H9 (cell line): ENCODE results near the gene TRABD. TPM values are rescaled to one million over a fixed set of nuclear protein-coding genes. Genes with fewer than 3 reads are reported as not detected.
"Not testable (repeated sequence)": the region's sequence is repeated elsewhere in the genome, so short reads cannot be mapped to it uniquely, and the experiment has no call there.

ENCODE experiments used
- DNase-seq: peaks from one replicate; pipeline ENCODE4 v3.0.0-alpha.2; 2017
- H2AFZ ChIP-seq: one replicate; pipeline ENCODE4 v1.6.1; 2013; ENCODE audit warnings: mild to moderate bottlenecking, low read length, control low read depth, moderate library complexity
- H2AK5ac ChIP-seq: 2 replicates; pipeline ENCODE4 v1.6.1; 2013; ENCODE audit warnings: low read length, control low read depth, mixed read lengths; ENCODE audit not compliant: insufficient read length
- H2BK120ac ChIP-seq: one replicate; pipeline ENCODE4 v1.6.1; 2013; ENCODE audit warnings: low read depth, mild to moderate bottlenecking, low read length, control low read depth, inconsistent platforms; ENCODE audit not compliant: poor library complexity, severe bottlenecking
- H2BK12ac ChIP-seq: 2 replicates; pipeline ENCODE4 v1.6.1; 2013; ENCODE audit warnings: low read length, control low read depth, mixed read lengths, low read depth; ENCODE audit not compliant: insufficient read length
- H2BK15ac ChIP-seq: 2 replicates; pipeline ENCODE4 v1.6.1; 2013; ENCODE audit warnings: low read depth, low read length, control low read depth
- H2BK20ac ChIP-seq: one replicate; pipeline ENCODE4 v1.6.1; 2013; ENCODE audit warnings: low read depth, mild to moderate bottlenecking, low read length, control low read depth, inconsistent platforms; ENCODE audit not compliant: poor library complexity, severe bottlenecking
- H2BK5ac ChIP-seq: 2 replicates; pipeline ENCODE4 v1.6.1; 2013; ENCODE audit warnings: low read length, control low read depth, mixed read lengths; ENCODE audit not compliant: insufficient read length
- H3K14ac ChIP-seq: 2 replicates; pipeline ENCODE4 v1.6.1; 2013; ENCODE audit warnings: low read length, control low read depth; ENCODE audit not compliant: insufficient read depth
- H3K18ac ChIP-seq: 2 replicates; pipeline ENCODE4 v1.6.1; 2013; ENCODE audit warnings: low read depth, mild to moderate bottlenecking, mixed read lengths, low read length, control low read depth; ENCODE audit not compliant: insufficient read length
- H3K23ac ChIP-seq: 2 replicates; pipeline ENCODE4 v1.6.1; 2013; ENCODE audit warnings: low read length, control low read depth, mixed read lengths, low read depth; ENCODE audit not compliant: insufficient read length
- H3K23me2 ChIP-seq: 2 replicates; pipeline ENCODE4 v1.6.1; 2013; ENCODE audit warnings: low read depth, mild to moderate bottlenecking, mixed read lengths, low read length, control low read depth; ENCODE audit not compliant: insufficient read length, poor library complexity, severe bottlenecking
- H3K27ac ChIP-seq: 2 replicates; pipeline ENCODE4 v1.5.1; 2013; ENCODE audit warnings: low read length, control low read depth, mixed read lengths, low read depth; ENCODE audit not compliant: insufficient read length
- H3K27me3 ChIP-seq: 2 replicates; pipeline ENCODE4 v1.6.1; 2013; ENCODE audit warnings: low read length, control low read depth, inconsistent platforms; ENCODE audit not compliant: insufficient read depth
- H3K4ac ChIP-seq: 2 replicates; pipeline ENCODE4 v1.6.1; 2013; ENCODE audit warnings: low read depth, mild to moderate bottlenecking, control low read depth, inconsistent platforms, low read length, moderate library complexity
- H3K4me1 ChIP-seq: 2 replicates; pipeline ENCODE4 v1.6.1; 2013; ENCODE audit warnings: low read length, control low read depth, inconsistent platforms; ENCODE audit not compliant: insufficient read depth
- H3K4me2 ChIP-seq: 2 replicates; pipeline ENCODE4 v1.6.1; 2013; ENCODE audit warnings: low read length, control low read depth, mixed read lengths; ENCODE audit not compliant: insufficient read length, insufficient read depth
- H3K56ac ChIP-seq: 2 replicates; pipeline ENCODE4 v1.6.1; 2013; ENCODE audit warnings: low read depth, mild to moderate bottlenecking, mixed read lengths, low read length, control low read depth; ENCODE audit not compliant: insufficient read length
- H3K79me1 ChIP-seq: 2 replicates; pipeline ENCODE4 v1.6.1; 2013; ENCODE audit warnings: low read depth, mild to moderate bottlenecking, moderate library complexity, low read length, control low read depth, inconsistent platforms; ENCODE audit not compliant: insufficient read depth, poor library complexity, severe bottlenecking
- H3K79me2 ChIP-seq: 2 replicates; pipeline ENCODE4 v1.6.1; 2013; ENCODE audit warnings: low read length, control low read depth, inconsistent platforms; ENCODE audit not compliant: insufficient read depth
- H3K9ac ChIP-seq: 2 replicates; pipeline ENCODE4 v1.6.1; 2013; ENCODE audit warnings: low read length, control low read depth, mixed read lengths; ENCODE audit not compliant: insufficient read length; ENCODE audit errors: extremely low read depth
- H3K9me3 ChIP-seq: one replicate; pipeline ENCODE4 v1.6.1; 2013; ENCODE audit warnings: low read depth, low read length, inconsistent platforms; ENCODE audit not compliant: control insufficient read depth
- H3T11ph ChIP-seq: one replicate; pipeline ENCODE4 v1.6.1; 2013; ENCODE audit warnings: mild to moderate bottlenecking, low read length, control low read depth, inconsistent platforms
- H4K20me1 ChIP-seq: one replicate; pipeline ENCODE4 v1.6.1; 2013; ENCODE audit not compliant: control insufficient read depth, insufficient read length, insufficient read depth
- H4K5ac ChIP-seq: 2 replicates; pipeline ENCODE4 v1.6.1; 2013; ENCODE audit warnings: low read depth, mild to moderate bottlenecking, mixed read lengths, low read length, control low read depth; ENCODE audit not compliant: insufficient read length
- H4K8ac ChIP-seq: replicated peaks from 2 replicates; pipeline ENCODE4 v1.6.1; 2013; ENCODE audit warnings: low read length, control low read depth, mixed read lengths, low read depth; ENCODE audit not compliant: insufficient read length
- H4K91ac ChIP-seq: 2 replicates; pipeline ENCODE4 v1.6.1; 2013; ENCODE audit warnings: low read depth, mild to moderate bottlenecking, moderate library complexity, mixed read lengths, low read length, control low read depth; ENCODE audit not compliant: insufficient read length
- H3K27ac Mint-ChIP-seq, 3 experiments: 2 replicates in 2 of 3; 3 replicates in 1 of 3; pipeline ENCODE4 v1.8.0; 2020 to 2021; ENCODE audit warnings: mixed read lengths in 3 of 3, mild to moderate bottlenecking in 1 of 3, moderate library complexity in 1 of 3
- H3K27me3 Mint-ChIP-seq: 2 replicates; pipeline ENCODE4 v1.8.0; 2021; ENCODE audit warnings: low read depth, mild to moderate bottlenecking, moderate library complexity, mixed read lengths
- H3K36me3 Mint-ChIP-seq, 3 experiments: 2 replicates in 2 of 3; 3 replicates in 1 of 3; pipeline ENCODE4 v1.8.0; 2020 to 2021; ENCODE audit warnings: low read depth in 3 of 3, mixed read lengths in 3 of 3; ENCODE audit not compliant: insufficient read depth in 1 of 3
- H3K4me1 Mint-ChIP-seq, 2 experiments: 2 replicates each; pipeline ENCODE4 v1.8.0; 2020; ENCODE audit warnings: mixed read lengths in 2 of 2
- H3K4me3 Mint-ChIP-seq, 2 experiments: 2 replicates in 1 of 2; 3 replicates in 1 of 2; pipeline ENCODE4 v1.8.0; 2020 to 2021; ENCODE audit warnings: mild to moderate bottlenecking in 2 of 2, mixed read lengths in 2 of 2, moderate library complexity in 1 of 2
- H3K9me3 Mint-ChIP-seq, 2 experiments: 2 replicates in 1 of 2; 3 replicates in 1 of 2; pipeline ENCODE4 v1.8.0; 2020; ENCODE audit warnings: mild to moderate bottlenecking in 2 of 2, mixed read lengths in 2 of 2, moderate library complexity in 1 of 2
- WGBS: extraction: QIAGEN DNeasy Blood & Tissue Kit; methylation state at CpG from one replicate; pipeline ENCODE4 v1.1.7; 2013; ENCODE audit warnings: missing lambda C conversion rate, low lambda C conversion rate, mixed read lengths; ENCODE audit not compliant: insufficient read length; ENCODE audit errors: extremely low coverage; 5-methylcytosine and 5-hydroxymethylcytosine counted together
- total RNA-seq: library from RNA; stranded (reverse); gene quantifications from 2 replicates; pipeline ENCODE4 v1.2.1, GENCODE V29; 2021
- TF ChIP-seq, protein P1 (sequence below): fragments of 200-600 bp; sonication (generic); conservative IDR thresholded peaks from 3 replicates; pipeline ENCODE4 v1.8.0; 2021; ENCODE audit warnings: antibody characterized with exemption, mild to moderate bottlenecking

TRABD gene
- total RNA-seq, 1 experiment from 2014 or later, result 47.8 TPM

GRCh38 chr22:50167689-50168489, 17.8 kb upstream of the TRABD start:
- peaks cover 4 to 10% of the 10 kb centered on the region in 2 experiments for H3K4me1 Mint-ChIP-seq
- H2BK15ac ChIP-seq, result no peak overlapping the region
- no peak overlapping the region for H2BK12ac ChIP-seq
- no peak overlapping the region for H2BK5ac ChIP-seq
- no peak overlapping the region for H3K23ac ChIP-seq
- no peaks in the 10 kb centered on the region for H3K4me1 ChIP-seq
- no peak overlapping the region for H3K56ac ChIP-seq
- no peaks in the 10 kb centered on the region for H3K79me2 ChIP-seq
- no peak overlapping the region for H3K9ac ChIP-seq
- no peaks in the 10 kb centered on the region for H3K9me3 ChIP-seq
- no peak overlapping the region for H3T11ph ChIP-seq
- H3K14ac ChIP-seq, result no peak overlapping the region
- H3K23me2 ChIP-seq, result peaks cover 5% of the 10 kb centered on the region
- no peak overlapping the region for H3K27ac ChIP-seq
- H3K36me3 Mint-ChIP-seq, result peaks cover 0 to 2% (median 0%) of the 10 kb centered on the region in 3 experiments; a peak in 2 of 7 replicates
- H3K18ac ChIP-seq, result no peak overlapping the region
- H3K4me3 Mint-ChIP-seq, result peak overlapping the region; percentile 28 to 34; a peak in 3 of 5 replicates
- no peaks in the 10 kb centered on the region for H4K20me1 ChIP-seq
- H3K79me1 ChIP-seq, result no peaks in the 10 kb centered on the region
- DNase-seq, result no peak
- TF ChIP-seq, protein P1, sequence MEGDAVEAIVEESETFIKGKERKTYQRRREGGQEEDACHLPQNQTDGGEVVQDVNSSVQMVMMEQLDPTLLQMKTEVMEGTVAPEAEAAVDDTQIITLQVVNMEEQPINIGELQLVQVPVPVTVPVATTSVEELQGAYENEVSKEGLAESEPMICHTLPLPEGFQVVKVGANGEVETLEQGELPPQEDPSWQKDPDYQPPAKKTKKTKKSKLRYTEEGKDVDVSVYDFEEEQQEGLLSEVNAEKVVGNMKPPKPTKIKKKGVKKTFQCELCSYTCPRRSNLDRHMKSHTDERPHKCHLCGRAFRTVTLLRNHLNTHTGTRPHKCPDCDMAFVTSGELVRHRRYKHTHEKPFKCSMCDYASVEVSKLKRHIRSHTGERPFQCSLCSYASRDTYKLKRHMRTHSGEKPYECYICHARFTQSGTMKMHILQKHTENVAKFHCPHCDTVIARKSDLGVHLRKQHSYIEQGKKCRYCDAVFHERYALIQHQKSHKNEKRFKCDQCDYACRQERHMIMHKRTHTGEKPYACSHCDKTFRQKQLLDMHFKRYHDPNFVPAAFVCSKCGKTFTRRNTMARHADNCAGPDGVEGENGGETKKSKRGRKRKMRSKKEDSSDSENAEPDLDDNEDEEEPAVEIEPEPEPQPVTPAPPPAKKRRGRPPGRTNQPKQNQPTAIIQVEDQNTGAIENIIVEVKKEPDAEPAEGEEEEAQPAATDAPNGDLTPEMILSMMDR, result no peak
- H4K5ac ChIP-seq, result no peak overlapping the region
- peaks cover 49% of the 10 kb centered on the region for H3K27me3 Mint-ChIP-seq
- no peak overlapping the region for H3K4me2 ChIP-seq
- no peak overlapping the region for H4K91ac ChIP-seq
- no peaks in the 10 kb centered on the region; a peak in 1 of 5 replicates for H3K9me3 Mint-ChIP-seq
- H2AFZ ChIP-seq, result no peak overlapping the region
- no CpG with 5 or more reads among the region's 11 CpGs for WGBS
- no peak overlapping the region for H2BK20ac ChIP-seq
- H3K4ac ChIP-seq, result no peak overlapping the region
- no peak overlapping the region for H2AK5ac ChIP-seq
- peaks cover 3% of the 10 kb centered on the region; the same call in 1 of the 2 replicates for H3K27me3 ChIP-seq
- H3K27ac Mint-ChIP-seq, result no peak overlapping the region; a peak in 1 of 7 replicates
- no peak overlapping the region for H2BK120ac ChIP-seq
- H4K8ac ChIP-seq, result no peak overlapping the region

- not testable (repeated sequence) for H3K4me2 ChIP-seq, H4K5ac ChIP-seq, H3K27ac Mint-ChIP-seq, DNase-seq, H3K36me3 Mint-ChIP-seq, H3K23ac ChIP-seq, H3K9me3 Mint-ChIP-seq, H2AFZ ChIP-seq, H3K14ac ChIP-seq, H3K9ac ChIP-seq, H4K91ac ChIP-seq, H2BK12ac ChIP-seq, H3K4me1 ChIP-seq, H2BK20ac ChIP-seq, H3K4ac ChIP-seq, H3K18ac ChIP-seq, H3K79me1 ChIP-seq, H3K4me1 Mint-ChIP-seq, H3K79me2 ChIP-seq, H4K8ac ChIP-seq, H2AK5ac ChIP-seq, H4K20me1 ChIP-seq, H2BK120ac ChIP-seq, H2BK5ac ChIP-seq, H3K9me3 ChIP-seq, H2BK15ac ChIP-seq, H3K56ac ChIP-seq, H3K23me2 ChIP-seq, H3T11ph ChIP-seq, H3K27ac ChIP-seq, H3K27me3 ChIP-seq
- H3K27me3 Mint-ChIP-seq, result peaks cover 49% of the 10 kb centered on the region
- peak overlapping the region; percentile 55 to 80 for H3K4me3 Mint-ChIP-seq
- no CpG with 5 or more reads among the region's 5 CpGs for WGBS
These were observed 17.1 kb upstream of the TRABD start for GRCh38 chr22:50168490-50169180.
